IMR-90 (cell line): ENCODE measurements around the gene TMCC1. TPM values are rescaled to one million over a fixed set of nuclear protein-coding genes. Genes with fewer than 3 reads are reported as not detected.
"Not testable (repeated sequence)": the region's sequence is repeated elsewhere in the genome, so short reads cannot be mapped to it uniquely, and the experiment has no call there.

Experiments
- ATAC-seq: fragments of 200-7000 bp; cut with Tn5 transposase; 2 replicates; pipeline ENCODE4 v1.9.1; 2020; ENCODE audit warnings: low read depth, mild to moderate bottlenecking, moderate library complexity
- BruUV-seq: library from RNA; stranded (reverse); fragments of 400-500 nt; replicated peaks from 2 replicates; lab custom pipeline; 2021; lab: Mats Ljungman, UMichigan
- CTCF ChIA-PET: fragments of 300-600 bp; formaldehyde crosslinking; extraction: SDS; loops from one replicate; lab custom pipeline; 2021; ENCODE audit warnings: antibody characterized with exemption; lab: Yijun Ruan, JAX
- POLR2A ChIA-PET: fragments of 300-600 bp; sonication (Branson Sonifier 250); formaldehyde crosslinking; loops from one replicate; lab custom pipeline; 2022; ENCODE audit warnings: antibody characterized with exemption; ENCODE audit not compliant: unreplicated experiment; lab: Charles Lee
- DNase-seq: peaks from one replicate; pipeline ENCODE4 v3.0.0; 2013
- H2AFZ ChIP-seq: replicated peaks from 2 replicates; pipeline ENCODE3; 2013; ENCODE audit warnings: low read length, mild to moderate bottlenecking; ENCODE audit not compliant: poor library complexity
- H2AK5ac ChIP-seq: 2 replicates; pipeline ENCODE4 v1.6.1; 2013; ENCODE audit warnings: low read depth, low read length, inconsistent platforms
- H2AK9ac ChIP-seq: replicated peaks from 2 replicates; pipeline ENCODE3; 2013; ENCODE audit warnings: mild to moderate bottlenecking, low read depth, low read length, moderate library complexity; ENCODE audit not compliant: poor library complexity
- H2BK120ac ChIP-seq: 2 replicates; pipeline ENCODE4 v1.6.1; 2013; ENCODE audit warnings: low read depth, low read length, inconsistent platforms
- H2BK15ac ChIP-seq: 3 replicates; pipeline ENCODE4 v1.6.1; 2013; ENCODE audit warnings: low read depth, low read length, inconsistent platforms
- H2BK20ac ChIP-seq: 2 replicates; pipeline ENCODE4 v1.6.1; 2013; ENCODE audit warnings: low read depth, mild to moderate bottlenecking, inconsistent platforms, low read length, moderate library complexity
- H2BK5ac ChIP-seq: 2 replicates; pipeline ENCODE4 v1.6.1; 2013; ENCODE audit warnings: mild to moderate bottlenecking, low read depth, low read length, inconsistent platforms; ENCODE audit not compliant: poor library complexity, severe bottlenecking
- H3K14ac ChIP-seq: replicated peaks from 2 replicates; pipeline ENCODE4 v1.6.1; 2013; ENCODE audit warnings: low read depth, low read length, inconsistent platforms
- H3K18ac ChIP-seq: 2 replicates; pipeline ENCODE4 v1.6.1; 2013; ENCODE audit warnings: low read depth, low read length, control low read depth
- H3K23ac ChIP-seq: 2 replicates; pipeline ENCODE4 v1.6.1; 2013; ENCODE audit warnings: low read depth, low read length, inconsistent platforms
- H3K27ac ChIP-seq: 2 replicates; pipeline ENCODE4 v1.5.1; 2013; ENCODE audit warnings: mild to moderate bottlenecking, control low read depth, low read length; ENCODE audit not compliant: insufficient read depth
- H3K27me3 ChIP-seq: 2 replicates; pipeline ENCODE4 v1.6.1; 2013; ENCODE audit warnings: low read length; ENCODE audit not compliant: control insufficient read depth, insufficient read depth
- H3K36me3 ChIP-seq: 2 replicates; pipeline ENCODE4 v1.6.1; 2013; ENCODE audit warnings: low read length, mixed read lengths; ENCODE audit not compliant: control insufficient read depth, insufficient read depth
- H3K4ac ChIP-seq: 2 replicates; pipeline ENCODE4 v1.6.1; 2013; ENCODE audit warnings: low read depth, low read length, inconsistent platforms
- H3K4me1 ChIP-seq: 2 replicates; pipeline ENCODE4 v1.6.1; 2013; ENCODE audit warnings: low read length, mixed read lengths; ENCODE audit not compliant: control insufficient read depth, insufficient read depth
- H3K4me2 ChIP-seq: 2 replicates; pipeline ENCODE4 v1.6.1; 2013; ENCODE audit warnings: low read depth, mild to moderate bottlenecking, control low read depth, low read length, moderate library complexity
- H3K4me3 ChIP-seq: 2 replicates; pipeline ENCODE4 v1.5.1; 2013; ENCODE audit warnings: low read depth, mild to moderate bottlenecking, control low read depth, low read length, moderate library complexity; ENCODE audit not compliant: insufficient read depth
- H3K56ac ChIP-seq: 2 replicates; pipeline ENCODE4 v1.6.1; 2013; ENCODE audit warnings: low read length, inconsistent platforms; ENCODE audit not compliant: insufficient read depth; ENCODE audit errors: extremely low read depth
- H3K79me1 ChIP-seq, 2 experiments: 2 replicates each; pipeline ENCODE4 v1.6.1; 2013; ENCODE audit warnings: low read length in 2 of 2, inconsistent platforms in 1 of 2, low read depth in 1 of 2
- H3K9ac ChIP-seq: 2 replicates; pipeline ENCODE4 v1.6.1; 2013; ENCODE audit warnings: low read depth, low read length, control low read depth
- H3K9me1 ChIP-seq: 2 replicates; pipeline ENCODE4 v1.6.1; 2013; ENCODE audit warnings: low read length, inconsistent platforms; ENCODE audit not compliant: insufficient read depth
- H3K9me3 ChIP-seq: 2 replicates; pipeline ENCODE4 v1.6.1; 2013; ENCODE audit warnings: low read length; ENCODE audit not compliant: control insufficient read depth, insufficient read depth
- H4K20me1 ChIP-seq: 2 replicates; pipeline ENCODE4 v1.6.1; 2013; ENCODE audit warnings: low read length, inconsistent platforms; ENCODE audit not compliant: insufficient read depth
- H4K5ac ChIP-seq: 2 replicates; pipeline ENCODE4 v1.6.1; 2013; ENCODE audit warnings: mild to moderate bottlenecking, low read depth, low read length, control low read depth
- H4K8ac ChIP-seq, 2 experiments: 2 replicates each; pipeline ENCODE4 v1.6.1; 2013; ENCODE audit warnings: low read depth in 2 of 2, low read length in 2 of 2, control low read depth in 1 of 2, inconsistent platforms in 1 of 2
- H4K91ac ChIP-seq: 2 replicates; pipeline ENCODE4 v1.6.1; 2013; ENCODE audit warnings: low read depth, low read length, inconsistent platforms; ENCODE audit not compliant: insufficient read depth
- WGBS, 2 experiments: methylation state at CpG; one replicate each; pipeline versions ENCODE4 v1.1.5 to v1.1.7; 2013; ENCODE audit warnings: missing lambda C conversion rate in 2 of 2; ENCODE audit not compliant: insufficient read length in 1 of 2; ENCODE audit errors: extremely low coverage in 2 of 2; 5-methylcytosine and 5-hydroxymethylcytosine counted together
- dilution Hi-C: fragments of 300-500 bp; cut with HindIII; formaldehyde crosslinking; loops from one replicate; pipeline ENCODE4 v1.14.3; 2018; ENCODE audit warnings: low sequenced_read_pairs; ENCODE audit not compliant: unreplicated experiment
- in situ Hi-C: fragments of 300-500 bp; cut with MboI; formaldehyde crosslinking; loops from 3 replicates; pipeline ENCODE4 v1.14.3; 2019; ENCODE audit warnings: low sequenced_read_pairs, inconsistent platforms, mixed read lengths
- intact Hi-C: fragments of 100-400 bp; cut with micrococcal nuclease; formaldehyde crosslinking; loops from 2 replicates; pipeline ENCODE4 v1.10.0; 2022
- polyA plus RNA-seq, 3 experiments: library from polyadenylated mRNA; depleted of rRNA; stranded (reverse); fragments of >200 nt; gene quantifications; 2 replicates each; pipeline ENCODE4 v1.2.3, GENCODE V29; 2012; ENCODE audit warnings: low replicate concordance in 1 of 3
- total RNA-seq: library from RNA; depleted of rRNA; stranded (reverse); fragments of >200 nt; gene quantifications from 2 replicates; pipeline ENCODE4 v1.2.3, GENCODE V29; 2012

The TMCC1 gene
- total and polyA plus RNA-seq, 2 of the 4 experiments (the other 2 are of a cell fraction) = 5.0 to 7.3 TPM

DNA sequence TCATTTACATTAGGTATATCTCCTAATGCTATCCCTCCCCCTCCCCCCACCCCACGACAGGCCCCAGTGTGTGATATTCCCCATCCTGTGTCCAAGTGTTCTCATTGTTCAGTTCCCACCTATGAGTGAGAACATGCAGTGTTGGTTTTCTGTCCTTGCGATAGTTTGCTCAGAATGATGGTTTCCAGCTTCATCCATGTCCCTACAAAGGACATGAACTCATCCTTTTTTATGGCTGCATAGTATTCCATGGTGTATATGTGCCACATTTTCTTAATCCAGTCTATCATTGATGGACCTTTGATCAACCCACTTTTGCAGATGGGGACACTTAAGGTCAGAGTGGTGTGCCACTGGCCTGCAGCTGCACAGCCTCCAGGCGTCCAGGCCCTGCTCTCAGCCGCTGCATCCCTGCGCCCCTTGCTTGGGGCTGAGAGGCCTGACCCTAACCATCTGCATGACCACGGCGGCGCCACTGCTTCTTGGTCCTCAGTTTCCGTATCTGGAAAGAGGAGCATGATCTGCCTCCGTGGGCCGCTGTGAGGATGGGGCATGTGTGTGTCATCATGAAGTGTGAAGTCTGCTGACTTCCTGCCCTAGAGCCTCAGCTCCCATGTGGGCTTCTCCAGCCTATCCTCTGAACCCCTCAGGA lies 282.6 kb downstream of the TMCC1 start:
- peak overlapping the region; percentile 79 for H3K4ac ChIP-seq
- H3K36me3 ChIP-seq, ATAC-seq, H4K20me1 ChIP-seq, H3K4me3 ChIP-seq, BruUV-seq, H3K9me1 ChIP-seq, H2AFZ ChIP-seq, DNase-seq, dilution Hi-C loops, H3K4me2 ChIP-seq, H3K27me3 ChIP-seq, H3K9me3 ChIP-seq, H3K27ac ChIP-seq, POLR2A ChIA-PET, H3K9ac ChIP-seq, H3K79me1 ChIP-seq, H3K18ac ChIP-seq, H3K14ac ChIP-seq, CTCF ChIA-PET, H4K5ac ChIP-seq, intact Hi-C loops, H3K56ac ChIP-seq: not testable (repeated sequence)
- H2BK120ac ChIP-seq = peak overlapping the region; percentile 88; the same call in 1 of the 2 replicates
- 94% methylated on average over 3 of the region's 11 CpGs; no CpG with 5 or more reads in 1 of the 2 experiments for WGBS, 2 experiments
- H3K4me1 ChIP-seq = peaks cover 17% of the 10 kb centered on the region
- H2BK5ac ChIP-seq = peak overlapping the region; percentile 61
- in situ Hi-C loops = loop anchor here (25.0 kb wide), 1 partner anchor 224 kb away; no protein-coding TSS in a partner anchor
- H2AK9ac ChIP-seq = peak overlapping the region; percentile 88
- peak overlapping the region; percentile 61; the same call in 1 of the 2 replicates for H2BK20ac ChIP-seq
- peak overlapping the region; percentile 84 for H4K91ac ChIP-seq
- H3K23ac ChIP-seq = peak overlapping the region; percentile 45; the same call in 1 of the 2 replicates
- peak overlapping the region in 1 of 2 experiments; percentile 50; a peak in 2 of 4 replicates for H4K8ac ChIP-seq
- 0 out of 3 replicates have a peak overlapping the region, but pooled peaks have one; percentile 72 for H2BK15ac ChIP-seq
- H2AK5ac ChIP-seq = peak overlapping the region; percentile 90
